Right lobe of liver (tissue), 6 donors: ENCODE data around the gene ME1. TPM values are rescaled to one million over a fixed set of nuclear protein-coding genes. Genes with fewer than 3 reads are reported as not detected.

ENCODE experiments used
- ATAC-seq, 4 donors: fragments of 200-7000 bp; cut with Tn5 transposase; one replicate each; pipeline ENCODE4 v1.9.1; 2020; ENCODE audit warnings: mild to moderate bottlenecking in 4 of 4, moderate library complexity in 4 of 4
- DNase-seq, 3 donors: peaks; one replicate each; pipeline ENCODE4 v3.0.0-alpha.2; 2020
- H3K27ac ChIP-seq, 3 donors: fragments of 200-600 bp; one replicate each; pipeline ENCODE4 v1.8.0; 2022
- H3K27me3 ChIP-seq, 2 donors: fragments of 200-600 bp; one replicate each; pipeline ENCODE4 v1.8.0; 2022
- H3K36me3 ChIP-seq, 4 donors: fragments of 200-600 bp; sonication (generic) in 1 of 4; one replicate each; pipeline versions ENCODE4 v1.5.1 to v1.8.0; 2017 to 2022; ENCODE audit warnings: control low read depth in 1 of 4
- H3K4me1 ChIP-seq, 4 donors: fragments of 200-600 bp; sonication (generic) in 1 of 4; one replicate each; pipeline versions ENCODE4 v1.5.1 to v1.8.0; 2017 to 2022; ENCODE audit warnings: control low read depth in 1 of 4
- H3K4me3 ChIP-seq, 3 donors: fragments of 200-600 bp; one replicate each; pipeline ENCODE4 v1.8.0; 2022
- H3K9me3 ChIP-seq, 4 donors: fragments of 200-600 bp; sonication (generic) in 1 of 4; one replicate each; pipeline versions ENCODE4 v1.5.1 to v1.8.0; 2017 to 2022; ENCODE audit warnings: control low read depth in 1 of 4
- POLR2A ChIP-seq: fragments of 450-650 bp; IDR thresholded peaks from one replicate; pipeline ENCODE4 v1.6.1; 2017; ENCODE audit warnings: antibody characterized with exemption, mild to moderate bottlenecking
- WGBS: methylation state at CpG from one replicate; pipeline ENCODE4 v1.1.6; 2018; ENCODE audit warnings: low coverage, low lambda C conversion rate; ENCODE audit not compliant: insufficient coverage; ENCODE audit errors: missing lambda C conversion rate; 5-methylcytosine and 5-hydroxymethylcytosine counted together
- intact Hi-C, 2 donors: fragments of 100-400 bp; cut with DNase I; formaldehyde crosslinking; loops; one replicate each; pipeline versions ENCODE4 v1.11.2 to v1.14.1; 2022
- total RNA-seq, 6 experiments: library from RNA; depleted of rRNA in 2 of 6; stranded (reverse); fragments of >200 nt in 2 of 6; fragmentation: NEBNext Ultra II Directional in 3 of 6; extraction: Animal tissue kit (Norgen Biotek cat#: 25700) in 3 of 6; gene quantifications; one replicate each; pipeline versions ENCODE4 v1.1.0 to v1.2.4, GENCODE V29; 2016 to 2023
- TF ChIP-seq, protein P1 (sequence below), 4 donors: fragments of 200-600 bp in 3 of 4; fragments of 450-650 bp in 1 of 4; IDR thresholded peaks; one replicate each; pipeline versions ENCODE4 v1.5.1 to v1.8.0; 2016 to 2022; ENCODE audit warnings: antibody characterized with exemption in 4 of 4, mild to moderate bottlenecking in 2 of 4
- donor health status: DM: no; HTN: yes; CAD: no.
- donor health status: DM: no; HTN: no; CAD: no.
- donor health status: DM: no; HTN: no; CAD: no.
- donor health status: DM: no; HTN: yes; CAD: no.
- donor health status: DM: no; HTN: yes; CAD: no.

Gene ME1
- total RNA-seq, 6 experiments from 2014 or later = 10.1 to 18.2 (median 13.3) TPM

DNA sequence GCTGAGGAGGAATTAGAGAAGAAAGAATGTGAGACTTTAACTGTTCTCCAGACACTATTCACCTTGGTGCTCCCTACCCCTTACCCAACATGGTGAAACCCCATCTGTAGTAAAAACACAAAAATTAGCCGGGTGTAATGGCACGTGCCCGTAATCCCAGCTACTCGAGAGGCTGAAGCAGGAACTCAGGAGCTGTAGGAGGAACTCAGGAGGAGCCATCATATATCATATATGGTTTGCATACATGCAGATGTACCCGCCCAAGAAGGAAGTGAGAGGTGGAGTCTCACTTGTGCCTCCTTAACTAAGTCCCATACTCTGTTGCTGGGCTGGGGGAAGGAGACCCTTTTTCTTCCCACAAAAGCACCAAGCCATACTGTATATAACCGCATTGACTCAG lies 35.5 kb upstream of the ME1 start:
- ATAC-seq = no peak

DNA sequence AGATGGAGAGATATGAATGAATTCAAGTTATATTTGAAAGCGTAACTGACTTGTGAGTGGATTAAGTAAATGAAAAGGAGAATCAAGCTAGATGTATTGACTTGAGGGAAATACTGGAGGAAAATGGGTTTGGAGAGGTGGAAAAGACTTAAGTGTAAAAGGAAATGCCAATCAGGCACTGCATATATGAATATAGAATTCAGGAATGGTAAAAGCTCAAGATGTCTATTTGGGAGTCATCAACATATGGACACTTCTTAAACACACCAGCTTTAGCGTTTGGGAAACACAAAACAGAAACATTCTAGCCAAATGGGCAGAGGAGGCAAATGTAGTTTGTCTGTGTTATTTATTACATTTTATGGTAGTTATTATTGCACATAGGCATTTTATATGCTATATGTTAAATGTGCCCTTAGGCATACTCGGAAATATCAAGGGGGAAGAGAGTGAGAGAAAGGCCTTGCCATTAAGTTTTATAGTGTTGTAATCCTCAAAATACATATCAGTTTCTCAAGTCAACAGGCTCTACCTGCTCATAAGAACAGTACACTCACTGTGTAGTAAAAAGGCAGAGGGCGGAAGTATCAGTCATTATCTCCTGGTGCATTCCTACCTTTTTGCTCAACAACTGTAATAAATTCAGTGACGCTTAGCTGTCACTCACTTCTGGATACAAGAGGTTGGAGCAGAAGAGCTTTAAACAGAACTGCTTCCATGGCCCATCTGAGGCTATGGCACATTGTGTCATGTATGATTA lies 33.7 kb upstream of the ME1 start:
- ATAC-seq (no peak), DNase-seq (no peak)
- TF ChIP-seq, protein P1, sequence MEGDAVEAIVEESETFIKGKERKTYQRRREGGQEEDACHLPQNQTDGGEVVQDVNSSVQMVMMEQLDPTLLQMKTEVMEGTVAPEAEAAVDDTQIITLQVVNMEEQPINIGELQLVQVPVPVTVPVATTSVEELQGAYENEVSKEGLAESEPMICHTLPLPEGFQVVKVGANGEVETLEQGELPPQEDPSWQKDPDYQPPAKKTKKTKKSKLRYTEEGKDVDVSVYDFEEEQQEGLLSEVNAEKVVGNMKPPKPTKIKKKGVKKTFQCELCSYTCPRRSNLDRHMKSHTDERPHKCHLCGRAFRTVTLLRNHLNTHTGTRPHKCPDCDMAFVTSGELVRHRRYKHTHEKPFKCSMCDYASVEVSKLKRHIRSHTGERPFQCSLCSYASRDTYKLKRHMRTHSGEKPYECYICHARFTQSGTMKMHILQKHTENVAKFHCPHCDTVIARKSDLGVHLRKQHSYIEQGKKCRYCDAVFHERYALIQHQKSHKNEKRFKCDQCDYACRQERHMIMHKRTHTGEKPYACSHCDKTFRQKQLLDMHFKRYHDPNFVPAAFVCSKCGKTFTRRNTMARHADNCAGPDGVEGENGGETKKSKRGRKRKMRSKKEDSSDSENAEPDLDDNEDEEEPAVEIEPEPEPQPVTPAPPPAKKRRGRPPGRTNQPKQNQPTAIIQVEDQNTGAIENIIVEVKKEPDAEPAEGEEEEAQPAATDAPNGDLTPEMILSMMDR (IDR thresholded peaks at IDR 0.05) = no peak
- no peak for TF ChIP-seq POLR2A
- Histone ChIP-seq H3K27ac (no peak overlapping the region), H3K4me1 (no peaks in the 10 kb centered on the region), H3K9me3 (no peaks in the 10 kb centered on the region), H3K36me3 (no peaks in the 10 kb centered on the region), H3K4me3 (no peak overlapping the region), H3K27me3 (no peaks in the 10 kb centered on the region)
- intact Hi-C loops = no loop called here
- 93% methylated on average over 5 of the region's 5 CpGs for WGBS

More for the DNA sequence above, 35.5 kb upstream of the ME1 start:
- H3K36me3 ChIP-seq = no peaks in the 10 kb centered on the region
- no peaks in the 10 kb centered on the region for H3K27me3 ChIP-seq
- TF ChIP-seq, protein P1 (IDR thresholded peaks at IDR 0.05) = no peak
- TF ChIP-seq POLR2A = no peak
- intact Hi-C loops = no loop called here
- no peak for DNase-seq
- WGBS = 80% methylated on average over 5 of the region's 6 CpGs
- no peaks in the 10 kb centered on the region for H3K9me3 ChIP-seq
- H3K4me3 ChIP-seq = no peak overlapping the region
- H3K4me1 ChIP-seq = no peaks in the 10 kb centered on the region
- H3K27ac ChIP-seq = no peak overlapping the region

DNA sequence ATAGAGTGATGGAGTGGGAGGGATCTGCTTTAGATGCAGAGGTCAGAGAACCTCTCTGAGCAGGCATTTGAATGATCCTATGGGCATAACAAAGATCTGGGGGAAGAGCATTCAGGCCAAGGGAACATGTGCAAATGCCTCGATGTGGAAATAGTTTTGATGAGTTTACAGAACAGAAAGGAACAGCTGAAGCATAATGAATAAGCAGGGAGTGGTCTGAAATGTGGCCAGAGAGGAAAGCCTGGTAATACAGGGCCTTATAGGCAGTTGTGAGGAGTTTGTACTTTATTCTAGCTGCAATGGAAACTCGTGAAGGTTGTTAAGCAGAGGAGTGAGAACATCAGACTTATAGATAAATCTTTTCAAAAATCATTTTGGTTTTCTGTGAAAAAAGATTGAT lies 33.0 kb upstream of the ME1 start:
- WGBS = 25% methylated on average over 2 of the region's 2 CpGs
- Histone ChIP-seq H3K9me3 (no peaks in the 10 kb centered on the region), H3K4me3 (no peak overlapping the region), H3K36me3 (no peaks in the 10 kb centered on the region), H3K4me1 (no peaks in the 10 kb centered on the region), H3K27ac (no peak overlapping the region), H3K27me3 (no peaks in the 10 kb centered on the region)
- DNase-seq (no peak), ATAC-seq (peak; percentile 37 to 58 (median 52))
- intact Hi-C loops = no loop called here
- TF ChIP-seq POLR2A = no peak
- TF ChIP-seq, protein P1 (IDR thresholded peaks at IDR 0.05) = no peak

DNA sequence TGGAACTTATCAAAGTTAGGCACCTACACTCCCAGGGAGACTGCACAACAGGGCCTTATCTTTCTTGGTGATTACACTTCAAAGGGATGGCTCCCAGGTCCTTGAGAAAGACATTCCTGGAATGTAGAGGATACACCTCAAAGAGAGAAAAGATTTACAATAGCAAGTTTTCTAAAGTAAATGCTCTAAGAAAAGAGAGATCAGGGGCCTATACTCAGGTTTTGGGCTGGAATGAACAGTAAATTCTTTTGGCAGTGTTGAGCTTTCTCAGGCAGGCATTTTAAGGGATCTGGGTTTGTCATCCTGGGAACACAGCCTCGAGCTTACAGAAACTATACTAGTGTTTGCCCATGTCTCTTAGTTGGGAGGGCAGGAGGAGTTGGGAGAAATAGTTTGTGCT lies 31.7 kb upstream of the ME1 start:
- no peak for TF ChIP-seq POLR2A
- TF ChIP-seq, protein P1 (IDR thresholded peaks at IDR 0.05) = no peak
- no peak for ATAC-seq
- Histone ChIP-seq H3K4me3 (no peak overlapping the region), H3K27me3 (no peaks in the 10 kb centered on the region), H3K27ac (no peak overlapping the region), H3K4me1 (no peaks in the 10 kb centered on the region), H3K36me3 (no peaks in the 10 kb centered on the region), H3K9me3 (no peaks in the 10 kb centered on the region)
- intact Hi-C loops = no loop called here
- 86% methylated on average over 1 of the region's 1 CpG for whole genome bisulfite sequencing
- no peak for DNase-seq
